ENCODE data around the gene XIAP. TPM values are rescaled to one million over a fixed set of nuclear protein-coding genes. Genes with fewer than 3 reads are reported as not detected.

XIAP gene
- 18.1 and 25.3 TPM in 2 replicates for total RNA-seq

DNA sequence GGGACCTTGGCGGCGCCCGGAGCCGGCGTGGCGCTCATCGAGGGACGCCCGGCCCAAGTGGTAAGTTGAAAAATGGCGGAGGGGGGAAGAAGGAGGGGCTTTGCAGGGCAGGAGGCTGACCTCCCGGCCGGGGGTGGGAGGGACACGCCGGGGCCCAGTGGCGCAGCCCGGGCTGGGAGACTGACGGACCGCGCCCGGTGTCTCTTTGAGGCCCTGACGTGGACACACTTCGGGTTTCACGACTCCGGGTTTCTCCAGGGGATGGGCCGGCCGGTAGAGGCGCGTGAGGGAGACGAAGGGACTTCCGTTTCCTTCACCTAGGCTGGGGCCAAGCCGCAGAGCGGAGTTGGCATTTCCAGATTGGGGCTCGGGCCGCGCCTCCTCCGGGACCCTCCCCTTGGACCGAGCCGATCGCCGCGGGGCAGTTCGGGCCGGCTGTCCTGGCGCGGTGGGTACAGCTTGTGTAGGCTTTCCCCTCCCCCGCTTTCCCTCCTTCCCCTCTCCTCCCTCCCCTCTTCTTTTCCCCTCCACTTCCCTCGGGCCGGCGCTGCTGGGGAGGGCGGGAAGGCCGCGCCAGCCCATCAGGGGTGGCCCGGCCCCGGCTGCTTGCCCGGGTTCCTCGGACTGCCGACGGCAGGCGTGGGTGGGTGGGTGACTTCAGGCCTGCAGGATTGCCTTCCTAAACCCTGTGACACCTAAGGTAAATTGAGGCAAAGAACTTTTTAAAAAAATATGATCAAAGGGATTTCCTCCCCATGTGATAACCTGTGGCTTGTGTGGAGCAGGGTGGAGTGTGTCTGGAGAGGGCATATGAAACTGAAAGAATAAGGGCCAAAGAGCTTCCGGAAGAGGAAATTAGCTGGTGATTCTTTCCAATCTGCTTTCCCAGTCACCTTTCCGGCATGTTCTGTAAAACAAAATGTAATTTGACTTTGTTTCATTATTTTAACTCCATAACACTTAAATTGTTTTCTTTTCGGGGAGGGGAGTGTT lies at the start of gene XIAP:
Gene XIAP, plus strand, starts transcription at position 208 of the 993 bp plus-strand sequence. CDS start 25,610 bp downstream, outside the sequence.

DNA sequence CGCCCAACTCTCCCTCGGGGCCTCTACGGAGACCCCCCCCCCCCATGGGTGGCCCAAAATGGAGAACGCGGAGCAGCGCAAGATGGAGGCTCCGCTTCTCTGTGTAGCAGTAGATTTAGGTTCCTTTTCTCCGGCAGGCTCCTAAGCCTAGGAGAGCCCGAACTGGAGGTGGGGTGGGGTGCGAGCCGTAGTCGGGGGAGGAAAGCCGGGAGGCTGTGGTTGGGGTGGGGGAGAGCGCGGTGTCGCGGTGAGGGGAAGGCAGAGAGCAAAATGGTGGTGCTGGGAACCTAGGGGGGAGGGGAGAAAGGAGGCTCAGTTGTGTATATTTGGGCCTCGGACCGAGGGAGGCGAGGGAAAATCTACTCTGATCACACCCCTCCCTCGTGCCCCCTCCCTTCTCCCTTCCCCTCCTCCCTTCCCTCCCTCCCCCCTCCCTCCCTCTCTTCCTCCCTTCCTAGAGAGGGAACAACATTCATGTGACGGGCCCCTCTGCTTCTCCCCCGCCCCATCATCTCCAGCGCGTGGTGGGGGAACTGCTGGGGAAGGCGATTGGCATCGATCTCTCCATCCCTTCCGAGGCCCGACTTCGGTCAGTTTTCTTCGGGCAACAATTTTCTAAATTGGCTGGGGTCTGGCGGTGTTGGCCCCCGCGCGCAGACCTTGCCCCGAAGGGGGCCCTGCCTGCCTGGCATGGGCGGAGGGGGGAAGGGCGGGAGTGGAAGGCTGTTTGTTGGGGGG lies 101.6 kb downstream of the XIAP start, which contains the start of gene STAG2:
Gene STAG2, plus strand, starts transcription at position 439 of the 738 bp plus-strand sequence. CDS start 60,922 bp downstream, outside the sequence.

Small RNA genes lying within 50 kb of the gene (small RNA-seq; reads per million reads assigned to genes)
- gene RF00019, result not detected
- not detected for gene RN7SL190P
- gene RNU6-122P, result not detected

Other genes starting within 250 kb of the XIAP start
- 74.3 and 124 TPM in 2 replicates for gene THOC2, start 127.0 kb upstream of the XIAP start, total RNA-seq
- 53.6 and 60.9 TPM in 2 replicates for gene STAG2, start 101.7 kb downstream of the XIAP start, total RNA-seq